GM19099 (cell line): ENCODE data around the gene NCOA3.

Experiments used
- POLR2A ChIP-seq: IDR thresholded peaks from 3 replicates; pipeline ENCODE4 v1.6.1; 2011; ENCODE audit warnings: low read depth; ENCODE audit not compliant: insufficient read length; ENCODE audit errors: extremely low read depth

NCOA3 gene

DNA sequence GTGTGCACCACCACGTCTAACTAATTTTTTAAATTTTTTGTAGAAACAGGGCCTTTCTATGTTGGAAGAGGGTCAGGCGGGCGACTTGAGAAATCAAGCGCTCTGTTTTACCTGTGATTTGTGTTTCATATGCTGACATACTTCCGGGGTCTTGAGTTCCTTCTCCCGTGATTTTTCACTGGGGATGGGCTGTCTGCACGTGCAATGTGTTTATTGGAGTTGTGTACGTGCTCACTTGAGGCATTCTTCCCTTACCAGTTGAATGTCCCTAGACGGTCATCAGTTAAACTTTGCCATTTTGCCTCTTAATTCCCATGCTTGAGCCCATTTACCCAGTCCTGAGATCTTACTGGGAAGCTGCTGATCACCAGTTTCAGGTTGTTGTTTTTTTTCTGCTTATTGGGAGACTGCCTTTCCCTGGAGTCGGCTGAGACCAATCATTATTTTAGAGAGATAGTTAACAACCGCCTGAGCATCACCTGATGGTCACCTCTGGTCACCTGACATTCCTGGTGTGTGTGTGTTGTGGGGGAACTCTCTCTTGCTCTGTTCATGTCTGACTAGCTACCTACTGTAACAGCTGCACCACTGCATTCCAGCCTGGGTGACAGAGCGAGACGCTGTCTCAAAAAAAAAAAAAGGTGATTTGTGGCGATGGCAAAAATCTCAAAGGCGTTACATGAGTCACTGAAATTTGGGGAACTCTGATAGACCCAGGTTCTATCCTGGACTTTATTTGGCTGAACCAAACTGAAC is 34.8 kb upstream of the NCOA3 start:
- no peak for TF ChIP-seq POLR2A

DNA sequence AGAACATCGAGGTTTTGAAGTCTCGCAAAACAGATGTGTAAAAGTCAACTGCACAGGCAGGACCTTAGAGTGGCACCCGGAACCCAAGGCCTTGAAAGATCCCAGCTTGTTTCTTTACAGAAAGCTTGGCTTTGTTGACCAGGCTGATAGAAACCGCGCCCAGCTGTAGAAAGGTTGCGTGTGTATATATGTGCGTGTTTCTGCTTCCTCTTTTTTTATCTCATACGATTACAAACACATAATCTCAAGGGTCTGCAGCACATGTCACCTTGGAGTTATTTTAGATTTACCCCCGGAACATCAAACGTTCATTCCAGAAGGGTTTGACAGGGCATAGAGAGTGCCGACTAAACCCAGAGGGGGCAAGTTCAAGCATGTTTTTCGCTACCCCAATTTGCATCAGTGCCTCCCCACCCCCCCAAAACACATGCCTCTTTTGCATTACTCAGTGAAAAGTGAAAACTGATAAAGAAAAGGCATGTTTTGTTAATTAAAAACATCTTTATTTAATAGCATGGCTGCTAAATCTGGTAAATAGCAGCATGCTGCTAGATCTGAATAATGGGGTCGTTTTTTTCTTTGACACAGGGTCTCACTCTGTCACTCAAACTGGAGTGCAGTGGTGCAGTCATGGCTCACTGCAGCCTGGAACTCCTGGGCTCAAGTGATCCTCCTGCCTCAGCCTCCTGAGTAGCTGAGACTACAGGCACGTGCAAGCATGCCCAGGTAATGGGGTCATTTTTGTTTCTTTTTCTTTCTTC is 33.2 kb upstream of the NCOA3 start:
- no peak for TF ChIP-seq POLR2A

DNA sequence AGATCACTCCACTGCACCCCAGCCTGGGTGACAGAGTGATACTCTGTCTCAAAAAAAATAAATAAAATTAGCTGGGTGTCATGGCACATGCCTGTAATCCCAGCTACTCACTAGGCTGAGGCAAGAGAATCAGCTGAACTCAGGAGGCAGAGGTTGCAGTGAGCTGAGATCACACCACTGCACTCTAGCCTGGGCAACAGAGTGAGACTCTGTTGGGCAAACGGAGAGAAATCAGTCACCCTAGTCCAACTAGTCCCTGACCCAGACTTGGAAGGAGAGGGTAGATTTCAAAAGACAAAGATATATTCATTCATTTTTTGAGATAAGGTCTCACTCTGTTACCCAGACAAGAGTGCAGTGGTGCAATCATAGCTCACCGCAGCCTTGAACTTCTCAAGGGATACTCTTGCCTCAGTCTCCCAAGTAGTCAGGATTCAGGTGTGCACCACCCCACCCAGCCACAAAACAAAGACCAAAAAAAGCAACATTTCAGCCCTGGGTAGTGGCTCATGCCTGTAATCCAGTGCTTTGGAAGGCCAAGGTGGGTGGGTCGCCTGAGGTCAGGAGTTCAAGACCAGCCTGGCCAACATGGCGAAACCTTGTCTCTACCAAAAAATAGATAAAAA is 26.2 kb upstream of the NCOA3 start:
- TF ChIP-seq POLR2A, result no peak

DNA sequence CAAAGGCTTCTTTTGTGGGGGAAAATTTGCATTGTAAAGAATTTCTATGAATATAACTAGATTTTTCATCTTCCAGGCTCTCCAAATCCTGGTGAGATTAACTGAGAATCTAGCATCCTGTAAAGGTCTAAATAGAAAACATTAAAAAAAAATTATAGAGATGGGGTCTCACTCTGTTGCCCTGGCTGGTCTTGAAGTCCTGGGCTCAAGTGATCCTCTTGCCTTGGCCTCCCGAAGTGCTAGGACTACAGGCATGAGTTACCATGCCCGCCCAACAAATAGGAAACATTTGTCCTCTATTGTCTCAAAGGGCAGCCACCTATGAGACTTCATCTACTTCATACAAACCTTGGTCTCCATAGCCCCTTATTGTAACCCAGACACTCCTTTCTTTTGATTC is 25.2 kb upstream of the NCOA3 start:
- TF ChIP-seq POLR2A, result no peak

DNA sequence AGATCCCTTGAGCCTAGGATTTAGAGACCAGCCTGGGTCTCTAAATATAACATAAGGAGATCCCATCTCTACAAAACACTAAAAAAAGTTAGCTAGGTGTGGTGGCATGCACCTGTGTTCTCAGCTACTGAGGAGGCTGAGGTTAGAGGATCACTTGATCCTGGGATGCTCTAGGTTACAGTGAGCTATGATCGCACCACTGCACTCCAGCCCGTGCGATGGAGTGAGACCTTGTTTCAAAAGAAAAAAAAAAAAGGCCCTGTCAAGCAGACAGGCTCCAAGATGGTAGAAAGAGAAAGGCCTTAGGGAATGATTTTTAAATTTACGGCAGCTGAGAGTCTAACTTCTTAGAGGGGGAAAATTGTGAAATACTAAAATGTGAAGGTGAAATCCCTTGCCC is 22.6 kb upstream of the NCOA3 start:
- no peak for TF ChIP-seq POLR2A

DNA sequence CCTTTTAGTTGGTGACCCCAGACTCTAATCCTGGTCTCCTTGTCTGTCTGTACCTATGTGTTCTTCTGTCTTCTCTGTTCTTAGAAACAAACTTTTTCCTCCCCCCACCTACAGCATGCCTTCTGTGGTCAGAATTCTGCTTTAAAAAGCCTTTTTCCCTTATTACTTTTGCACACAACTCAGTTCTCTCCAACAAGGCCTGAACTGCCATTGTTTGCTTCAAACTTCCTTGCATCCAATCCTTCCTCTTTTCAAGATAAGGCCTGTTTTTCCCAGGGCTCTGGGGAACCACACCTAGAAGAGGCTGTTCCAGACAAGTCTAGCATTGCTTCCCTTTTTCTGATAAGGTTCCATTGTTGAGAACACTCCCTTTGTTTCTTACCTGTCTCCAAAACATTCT is 22.2 kb upstream of the NCOA3 start:
- TF ChIP-seq POLR2A, result no peak

DNA sequence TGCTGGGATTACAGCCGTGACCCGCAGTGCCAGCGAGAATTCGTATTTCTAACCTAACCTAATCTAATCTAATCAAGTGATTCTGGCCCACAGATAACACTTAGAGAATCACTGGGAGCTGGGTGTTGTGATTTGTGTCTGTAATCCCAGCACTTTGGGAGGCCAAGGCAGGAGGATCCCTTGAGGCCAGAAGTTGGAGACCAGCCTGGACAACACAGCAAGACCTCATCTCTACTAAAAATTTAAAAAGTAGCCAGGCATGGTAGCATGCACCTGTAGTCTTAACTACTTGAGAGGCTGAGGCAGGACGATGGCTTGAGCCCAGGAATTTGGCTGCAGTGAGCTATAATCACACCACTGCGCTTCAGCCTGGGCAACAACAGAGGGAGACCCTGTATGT is 21.4 kb upstream of the NCOA3 start:
- no peak for TF ChIP-seq POLR2A

DNA sequence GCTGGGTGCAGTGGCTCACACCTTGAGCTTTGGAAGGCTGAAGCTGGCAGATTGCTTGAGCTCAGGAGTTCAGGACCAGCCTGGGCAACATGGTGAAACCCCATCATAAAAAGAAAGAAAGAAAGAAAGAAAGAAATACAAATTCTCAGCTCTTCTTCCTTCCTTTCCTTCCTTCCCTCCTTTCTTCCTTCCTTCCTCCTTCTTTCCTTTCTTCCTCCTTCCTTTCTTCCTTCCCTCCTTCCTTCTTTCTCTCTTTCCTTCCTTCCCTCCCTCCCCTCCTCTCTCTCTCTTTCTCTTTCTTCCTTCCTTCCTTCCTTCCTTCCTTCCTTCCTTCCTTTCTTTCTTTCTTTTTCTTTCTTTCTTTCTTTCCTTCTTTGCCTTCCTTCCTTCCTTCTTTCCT is 21.0 kb upstream of the NCOA3 start:
- no peak for TF ChIP-seq POLR2A

DNA sequence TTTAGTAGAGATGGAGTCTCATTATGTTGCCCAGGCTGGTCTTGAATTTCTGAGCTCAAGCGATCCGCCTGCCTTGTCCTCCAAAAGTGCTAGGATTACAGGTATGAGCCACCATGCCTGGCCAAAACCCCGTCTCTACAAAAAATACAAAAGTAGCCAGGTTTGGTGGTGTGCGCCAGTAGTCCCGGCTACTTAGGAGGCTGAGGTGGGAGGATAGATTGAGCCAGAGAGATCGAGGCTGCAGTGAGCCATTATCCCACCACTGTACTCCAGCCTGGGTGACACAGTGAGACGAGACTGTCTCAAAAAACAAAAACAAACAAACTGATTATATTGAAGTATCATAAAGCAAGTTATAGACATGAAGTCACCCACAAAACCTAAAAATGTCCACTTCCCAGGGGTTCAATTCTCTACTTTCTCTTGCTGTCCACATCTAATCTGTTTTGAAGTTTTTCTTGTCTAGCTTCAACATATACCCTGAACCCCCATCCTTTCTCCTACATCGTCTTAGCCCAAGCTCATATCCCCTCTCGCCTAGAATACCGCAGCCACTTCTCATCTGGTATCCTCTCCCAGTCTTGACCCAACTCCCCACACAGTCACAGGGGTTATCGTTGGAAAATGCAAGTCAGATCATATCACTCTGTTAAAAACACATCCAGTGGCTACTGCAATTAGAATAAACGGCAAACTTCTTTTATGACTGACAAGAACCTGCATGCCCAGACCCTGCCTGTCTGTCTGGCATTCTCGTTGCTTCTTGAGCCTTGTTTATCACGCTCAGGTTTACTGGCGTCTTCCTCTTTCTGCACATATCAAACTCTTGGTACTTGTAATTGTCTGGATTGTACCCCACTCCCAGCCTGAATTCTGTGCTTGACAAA is 20.1 kb upstream of the NCOA3 start:
- no peak for TF ChIP-seq POLR2A

DNA sequence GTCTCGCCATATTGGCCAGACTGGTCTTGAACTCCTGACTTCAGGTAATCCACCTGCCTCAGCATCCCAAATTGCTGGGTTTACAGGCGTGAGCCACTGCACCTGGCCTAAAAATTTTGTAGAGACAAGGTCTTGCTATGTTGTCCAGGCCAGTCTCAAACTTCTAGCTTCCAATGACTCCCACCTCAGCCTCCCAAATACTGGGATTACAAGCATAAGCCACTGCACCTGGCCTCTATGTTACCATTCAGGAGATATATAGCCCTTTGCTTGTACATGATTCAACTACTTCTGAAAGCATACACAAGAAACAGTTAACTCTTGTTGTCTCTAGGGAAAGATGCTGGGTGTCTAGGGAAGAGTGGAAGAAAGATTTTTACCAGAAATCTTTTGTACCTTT is 19.0 kb upstream of the NCOA3 start:
- no peak for TF ChIP-seq POLR2A

DNA sequence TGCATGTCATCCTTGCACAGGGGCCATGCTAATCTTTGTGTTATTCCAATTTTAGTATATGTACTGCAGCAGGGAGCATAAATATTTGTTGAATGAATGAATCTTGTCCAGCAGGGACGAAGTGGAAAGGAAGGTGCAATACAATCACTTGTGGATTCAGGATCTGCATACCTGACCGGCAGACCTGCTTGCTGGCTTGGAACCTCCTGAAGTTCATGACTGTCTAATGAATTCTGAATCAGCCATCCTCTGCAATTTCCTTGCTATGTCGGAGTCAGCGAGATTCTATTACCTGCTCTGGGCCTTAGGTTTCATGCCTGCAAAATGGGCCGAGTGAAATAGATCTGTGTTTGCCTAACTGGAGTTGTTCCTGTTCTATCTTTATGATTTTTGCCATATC is 17.4 kb upstream of the NCOA3 start:
- TF ChIP-seq POLR2A, result no peak

DNA sequence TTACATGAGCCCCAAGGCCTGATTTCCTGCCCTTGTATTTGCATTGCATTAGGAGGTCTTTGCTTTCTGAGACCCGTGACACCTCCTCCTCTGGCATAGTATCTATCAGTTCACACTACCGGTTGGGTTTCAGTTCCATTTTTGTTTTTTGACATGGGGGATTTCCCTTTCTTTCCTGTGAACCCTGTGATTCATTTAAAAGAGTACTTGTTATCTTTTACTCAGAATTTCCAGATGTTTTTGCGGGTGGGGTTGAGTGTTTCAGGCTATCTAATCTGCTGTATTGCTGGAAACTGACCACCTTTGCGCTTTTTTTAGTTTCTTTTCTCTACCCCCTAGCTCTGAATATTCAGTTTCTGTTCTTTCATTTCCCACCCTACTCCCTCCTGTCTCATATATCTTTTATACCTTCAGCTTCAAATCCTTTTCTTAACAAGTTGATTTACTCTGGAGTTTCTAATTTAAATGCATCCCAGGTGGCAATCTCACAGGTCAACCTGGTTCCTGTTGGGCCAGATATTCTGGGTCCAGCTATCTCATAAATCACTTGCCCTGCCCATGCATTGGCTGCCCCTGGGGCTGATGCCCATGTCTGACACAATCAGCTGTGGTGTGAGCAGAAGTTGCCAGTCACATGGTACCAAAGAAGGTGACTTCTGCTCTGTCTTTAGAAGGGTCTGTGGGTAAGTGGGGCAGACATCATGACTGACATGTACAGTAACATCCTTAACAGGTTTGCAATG is 14.3 kb upstream of the NCOA3 start:
- no peak for TF ChIP-seq POLR2A

DNA sequence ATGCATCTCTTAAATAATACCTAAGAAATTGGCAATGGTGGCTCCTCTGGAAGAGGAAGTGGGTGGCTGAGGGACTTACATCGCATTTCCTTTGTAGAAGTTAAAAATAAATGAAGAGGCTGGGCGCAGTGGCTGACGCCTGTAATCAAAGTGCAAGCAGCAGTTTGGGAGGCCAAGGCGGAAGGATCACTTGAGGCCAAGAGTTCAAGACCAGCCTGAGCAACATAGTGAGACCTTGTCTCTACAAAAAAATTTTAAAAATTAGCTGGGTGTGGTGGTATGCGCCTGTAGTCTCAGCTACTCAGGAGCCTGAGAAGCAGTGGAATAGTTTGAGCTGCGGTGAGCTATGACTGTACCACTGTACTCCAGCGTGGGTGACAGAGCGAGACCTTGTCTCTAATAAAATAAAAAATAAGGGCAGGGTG is 12.2 kb upstream of the NCOA3 start:
- TF ChIP-seq POLR2A, result no peak

DNA sequence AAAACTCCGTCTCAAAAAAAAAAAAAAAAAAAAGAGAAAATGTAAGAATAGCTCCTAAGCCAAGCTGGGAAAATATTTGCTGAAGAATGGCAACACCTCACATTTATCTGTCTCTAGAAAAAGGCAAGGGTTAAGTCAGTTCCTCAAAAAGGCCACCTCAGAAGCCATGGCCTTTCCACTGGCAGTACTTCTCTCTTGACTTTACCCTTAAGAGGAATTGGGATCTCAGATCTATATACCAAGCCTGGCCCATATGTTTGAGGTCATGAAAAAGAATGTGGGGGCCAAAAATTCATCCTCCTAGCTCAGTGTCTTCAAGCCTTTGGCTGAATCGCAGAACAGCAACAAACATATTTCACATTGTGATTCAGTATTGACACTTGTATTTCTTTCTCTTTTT is 10.9 kb upstream of the NCOA3 start:
- TF ChIP-seq POLR2A, result no peak
